HEK293T (cell line): ENCODE results near the gene HES4.

Experiments
- BHLHE40 ChIP-seq: fragments of 450-650 bp; IDR thresholded peaks from 2 replicates; pipeline ENCODE4 v1.6.1; 2016; ENCODE audit warnings: mild to moderate bottlenecking, moderate library complexity, borderline replicate concordance
- ELF4 ChIP-seq: fragments of 450-650 bp; IDR thresholded peaks from 2 replicates; pipeline ENCODE4 v1.6.1; 2017; ENCODE audit warnings: antibody characterized with exemption
- FOXA1 ChIP-seq: fragments of 450-650 bp; IDR thresholded peaks from 2 replicates; pipeline ENCODE4 v1.6.1; 2016; ENCODE audit warnings: mild to moderate bottlenecking
- FOXK2 ChIP-seq: fragments of 450-650 bp; IDR thresholded peaks from 2 replicates; pipeline ENCODE4 v1.6.1; 2016; ENCODE audit warnings: mild to moderate bottlenecking
- FOXM1 ChIP-seq: fragments of 450-650 bp; IDR thresholded peaks from 2 replicates; pipeline ENCODE4 v1.6.1; 2017; ENCODE audit warnings: mild to moderate bottlenecking, borderline replicate concordance
- LEF1 ChIP-seq: fragments of 450-650 bp; IDR thresholded peaks from 2 replicates; pipeline ENCODE4 v1.6.1; 2017; ENCODE audit warnings: mild to moderate bottlenecking, borderline replicate concordance
- NFRKB ChIP-seq: fragments of 450-650 bp; IDR thresholded peaks from 2 replicates; pipeline ENCODE4 v1.6.1; 2016; ENCODE audit warnings: mild to moderate bottlenecking, moderate library complexity
- SP1 ChIP-seq: fragments of 450-650 bp; IDR thresholded peaks from 2 replicates; pipeline ENCODE4 v1.6.1; 2017
- SUZ12 ChIP-seq: fragments of 450-650 bp; IDR thresholded peaks from 2 replicates; pipeline ENCODE4 v1.6.1; 2016; ENCODE audit warnings: mild to moderate bottlenecking
- TARDBP ChIP-seq: fragments of 450-650 bp; IDR thresholded peaks from 2 replicates; pipeline ENCODE4 v1.6.1; 2016
- ZNF384 ChIP-seq: fragments of 450-650 bp; IDR thresholded peaks from 2 replicates; pipeline ENCODE4 v1.6.1; 2016

GRCh38 chr1:1040004-1040991 lies 40.4 kb upstream of the HES4 start:
- TF ChIP-seq SP1 = no peak
- no peak for TF ChIP-seq TARDBP
- TF ChIP-seq NFRKB = no peak
- no peak for TF ChIP-seq FOXK2
- no peak for TF ChIP-seq ZNF384
- TF ChIP-seq FOXM1 = no peak
- TF ChIP-seq SUZ12 = no peak
- TF ChIP-seq ELF4 = no peak
- TF ChIP-seq FOXA1 = no peak
- no peak for TF ChIP-seq LEF1
- no peak for TF ChIP-seq BHLHE40
